ENCODE data around the gene UBXN10. TPM values are rescaled to one million over a fixed set of nuclear protein-coding genes. Genes with fewer than 3 reads are reported as not detected.

The UBXN10 gene
- total RNA-seq, 1 donor from 2014 or later, result 1.4 TPM

- intact Hi-C loops (cut with micrococcal nuclease), result no loop called here
Observed at GRCh38 chr1:20198296-20198695, 12.4 kb downstream of the UBXN10 start.

DNA sequence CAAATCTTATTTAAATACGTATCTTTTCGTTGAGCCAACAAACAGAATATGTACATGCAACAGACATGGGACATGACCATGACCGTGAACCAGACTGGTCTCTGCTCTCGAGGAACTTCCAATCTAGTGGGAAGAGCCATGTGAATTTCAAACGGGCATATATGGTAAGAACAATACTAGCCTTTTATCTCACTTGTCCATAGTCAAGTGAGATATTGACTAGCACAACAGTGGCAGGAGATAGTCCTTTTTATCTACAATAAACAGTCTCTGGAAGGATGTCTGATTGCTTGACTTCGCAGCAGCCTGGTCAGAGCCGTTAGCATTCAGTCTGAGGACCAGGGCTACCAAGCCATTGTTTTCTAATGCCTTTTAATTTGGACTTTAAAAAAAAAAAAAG lies 13.0 kb downstream of the UBXN10 start:
- intact Hi-C loops (cut with micrococcal nuclease), result no loop called here

- intact Hi-C loops (cut with micrococcal nuclease), result no loop called here
Observed at GRCh38 chr1:20199403-20199802, 13.5 kb downstream of the UBXN10 start.

DNA sequence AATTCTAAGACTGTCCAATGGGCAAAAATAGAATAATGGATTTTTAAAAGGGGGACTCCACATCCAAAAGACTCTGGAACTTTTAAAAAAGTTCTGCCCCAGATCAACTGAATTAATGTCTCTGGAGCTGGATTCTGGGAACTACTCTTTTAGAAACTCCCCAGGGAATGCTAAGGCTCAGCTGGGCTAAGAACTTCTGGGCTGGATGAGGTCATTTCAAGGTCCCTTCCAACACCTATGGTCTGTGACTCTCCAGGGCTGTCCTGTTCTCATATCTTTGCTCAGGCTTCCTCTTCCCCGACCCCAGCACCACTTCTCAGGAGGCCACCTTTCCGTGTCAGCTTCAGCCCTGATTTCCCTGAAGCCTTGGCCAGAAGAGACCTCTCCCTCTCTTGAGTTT lies 13.9 kb downstream of the UBXN10 start:
- intact Hi-C loops (cut with micrococcal nuclease), result no loop called here

GRCh38 chr1:20200966-20201365 lies 15.1 kb downstream of the UBXN10 start:
- intact Hi-C loops (cut with micrococcal nuclease), result no loop called here

GRCh38 chr1:20202166-20202565 lies 16.3 kb downstream of the UBXN10 start:
- intact Hi-C loops (cut with micrococcal nuclease), result no loop called here

- intact Hi-C loops (cut with micrococcal nuclease), result no loop called here
Observed at GRCh38 chr1:20207546-20207945, 21.6 kb downstream of the UBXN10 start.

DNA sequence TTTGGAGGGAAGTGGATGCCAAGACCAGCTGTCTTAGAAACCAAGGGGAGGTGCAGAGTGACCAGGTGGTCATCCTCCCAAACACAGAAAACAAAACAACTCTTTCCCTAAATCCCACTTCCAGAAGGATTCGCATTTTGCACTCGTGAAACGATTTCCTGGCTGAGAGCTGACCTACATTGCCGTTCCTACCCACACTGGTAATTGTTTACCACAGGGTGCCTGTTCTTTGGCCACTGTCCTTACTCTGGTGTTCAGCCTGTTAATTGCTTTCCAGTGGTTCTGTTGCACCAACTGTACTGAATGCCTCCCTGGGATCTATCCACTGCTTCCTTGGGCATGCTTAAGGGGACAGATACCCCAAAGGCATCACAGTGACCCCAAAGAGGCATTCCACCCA lies 23.6 kb downstream of the UBXN10 start:
- intact Hi-C loops (cut with micrococcal nuclease), result no loop called here

- intact Hi-C loops (cut with micrococcal nuclease), result loop anchor here (10.0 kb wide), 1 partner anchor 144 kb away; no protein-coding TSS in a partner anchor
Observed at GRCh38 chr1:20210736-20211460, 25.0 kb downstream of the UBXN10 start.

DNA sequence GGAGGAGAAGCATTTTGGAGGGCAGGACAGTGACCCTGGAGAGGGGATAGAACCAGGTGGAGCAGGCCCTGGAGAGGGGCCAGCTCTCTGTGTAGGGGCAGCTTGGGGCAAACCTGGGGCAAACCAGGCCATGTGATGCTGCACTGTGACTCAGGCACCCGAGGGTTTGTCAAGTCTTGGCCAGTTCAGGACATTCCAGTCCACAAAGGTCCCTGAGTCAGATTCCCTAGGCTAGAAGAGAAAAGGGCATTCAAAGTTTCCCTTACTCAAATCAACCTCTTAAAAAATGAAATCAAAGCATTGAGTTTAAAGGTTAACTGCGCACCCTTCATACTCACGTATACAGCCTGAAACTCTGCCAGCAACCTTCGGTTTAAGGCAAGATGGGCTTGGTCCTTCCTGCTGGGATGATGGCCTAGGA lies 25.6 kb downstream of the UBXN10 start:
- intact Hi-C loops (cut with micrococcal nuclease), result loop anchor here (10.0 kb wide), 1 partner anchor 143 kb away; no protein-coding TSS in a partner anchor

DNA sequence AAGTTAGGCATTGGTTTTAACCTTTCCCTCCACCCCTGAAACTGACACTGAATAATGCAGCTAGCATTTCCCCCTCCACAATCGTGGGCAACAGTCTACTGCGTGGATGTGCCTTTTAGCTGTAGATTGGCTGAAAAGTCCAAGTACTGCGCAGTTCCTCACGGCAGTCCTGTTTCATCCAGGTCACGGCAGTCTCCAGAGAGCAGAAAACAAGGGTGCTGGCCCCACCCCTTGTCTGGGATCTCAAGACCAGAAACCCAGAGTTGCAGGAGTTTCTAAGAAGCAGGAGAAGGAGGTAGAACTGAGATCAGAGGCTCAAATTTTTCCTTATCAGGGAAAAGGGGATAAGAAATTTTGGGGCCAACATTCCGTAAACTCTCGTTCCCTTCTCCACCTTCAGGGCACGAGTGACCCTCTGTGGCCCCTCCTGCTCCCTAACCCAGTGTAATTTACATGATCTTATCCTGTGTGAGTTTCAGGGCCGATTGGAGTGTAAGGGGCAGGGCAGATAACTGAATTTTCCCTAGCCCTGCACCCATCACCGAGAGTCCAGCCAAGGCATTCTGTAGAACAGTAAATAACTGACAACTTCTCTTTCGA lies 26.3 kb downstream of the UBXN10 start:
- intact Hi-C loops (cut with micrococcal nuclease), result loop anchor here (10.0 kb wide), 1 partner anchor 143 kb away; no protein-coding TSS in a partner anchor

DNA sequence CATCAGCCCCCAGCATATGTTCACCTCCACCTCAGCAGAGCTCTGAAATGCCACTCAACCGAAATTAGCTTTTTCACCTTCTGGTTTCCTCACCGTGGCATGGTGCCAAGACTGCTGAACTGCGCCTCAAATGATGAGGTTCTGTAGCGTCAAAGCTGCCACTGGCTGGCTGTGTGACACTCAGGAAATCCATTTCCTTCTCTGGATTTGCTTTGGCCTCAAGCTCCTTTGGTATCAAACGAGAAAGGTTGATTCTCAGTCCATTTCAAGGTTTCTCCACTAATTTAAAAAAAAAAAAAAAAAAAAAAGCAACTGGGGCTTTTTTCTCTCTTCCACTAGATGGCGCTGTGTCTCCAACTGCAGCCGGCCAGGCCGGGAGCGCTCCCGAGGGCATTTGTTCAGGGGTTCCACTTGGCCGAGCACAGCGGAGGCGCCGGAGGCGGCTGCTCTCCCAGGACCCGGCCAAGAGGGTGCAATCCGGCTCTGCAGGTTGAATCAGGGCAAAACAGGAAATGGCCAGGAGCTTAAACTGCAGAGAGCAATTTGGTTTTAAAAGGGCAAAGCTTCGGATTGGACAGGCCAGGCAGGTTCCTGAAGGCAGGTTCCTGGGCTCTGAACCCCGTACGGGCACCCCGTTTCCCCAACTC lies 26.9 kb downstream of the UBXN10 start:
- intact Hi-C loops (cut with micrococcal nuclease), result loop anchor here (1.0 to 10.0 kb wide), 2 partner anchors 142 to 280 kb away; no protein-coding TSS in a partner anchor

GRCh38 chr1:20215716-20216115 lies 29.8 kb downstream of the UBXN10 start:
- intact Hi-C loops (cut with micrococcal nuclease), result loop anchor here (2.0 to 10.0 kb wide), 2 partner anchors 139 to 215 kb away; no protein-coding TSS in a partner anchor

DNA sequence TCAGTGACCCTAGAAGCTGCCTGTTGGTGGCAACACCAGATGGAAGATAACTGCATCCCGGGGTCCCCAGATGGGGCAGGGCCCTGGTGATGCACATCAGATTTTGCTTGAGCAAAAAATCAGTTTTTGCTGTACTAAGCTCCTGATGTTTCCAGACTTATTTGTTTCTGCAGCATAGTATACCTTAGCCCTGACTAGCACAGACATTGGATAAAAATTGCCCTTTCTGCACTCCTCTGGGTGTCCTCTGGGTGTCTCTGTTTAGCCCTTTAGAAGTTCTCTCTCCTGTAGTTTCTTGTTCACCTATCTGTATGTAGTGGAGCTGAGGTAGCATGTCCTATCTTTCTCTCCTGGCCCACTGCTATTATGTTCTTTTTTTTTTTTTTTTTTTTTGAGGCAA lies 30.7 kb downstream of the UBXN10 start:
- intact Hi-C loops (cut with micrococcal nuclease), result loop anchor here (2.0 to 10.0 kb wide), 2 partner anchors 138 to 214 kb away; no protein-coding TSS in a partner anchor

- intact Hi-C loops (cut with micrococcal nuclease), result loop anchor here (10.0 kb wide), 1 partner anchor 136 kb away; no protein-coding TSS in a partner anchor
Observed at GRCh38 chr1:20219053-20219452, 33.2 kb downstream of the UBXN10 start.

GRCh38 chr1:20220036-20220435 lies 34.1 kb downstream of the UBXN10 start:
- intact Hi-C loops (cut with micrococcal nuclease), result no loop called here

GRCh38 chr1:20223106-20223505 lies 37.2 kb downstream of the UBXN10 start:
- intact Hi-C loops (cut with micrococcal nuclease), result no loop called here

- intact Hi-C loops (cut with micrococcal nuclease), result no loop called here
Observed at GRCh38 chr1:20223551-20224419, 37.9 kb downstream of the UBXN10 start.

DNA sequence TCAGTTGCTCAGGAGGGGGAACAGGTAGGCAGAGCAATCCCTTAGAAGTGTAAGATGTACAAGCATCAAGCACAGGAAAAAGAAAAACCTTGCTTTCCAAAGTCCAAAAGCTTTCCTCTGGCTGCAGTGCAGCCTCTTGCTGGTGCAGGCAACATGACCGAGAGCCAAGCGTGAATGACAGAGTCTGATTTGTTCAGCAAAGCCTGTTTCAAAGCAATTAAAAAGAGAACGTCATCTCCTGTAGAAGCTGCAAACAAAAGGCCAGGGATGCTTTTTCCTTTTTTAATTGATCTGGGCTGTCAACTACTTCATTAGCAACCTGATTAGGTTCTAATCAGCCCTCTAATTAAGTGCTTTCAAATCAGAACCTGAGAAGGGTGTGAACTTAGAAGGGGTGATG lies 38.6 kb downstream of the UBXN10 start:
- intact Hi-C loops (cut with micrococcal nuclease), result no loop called here

DNA sequence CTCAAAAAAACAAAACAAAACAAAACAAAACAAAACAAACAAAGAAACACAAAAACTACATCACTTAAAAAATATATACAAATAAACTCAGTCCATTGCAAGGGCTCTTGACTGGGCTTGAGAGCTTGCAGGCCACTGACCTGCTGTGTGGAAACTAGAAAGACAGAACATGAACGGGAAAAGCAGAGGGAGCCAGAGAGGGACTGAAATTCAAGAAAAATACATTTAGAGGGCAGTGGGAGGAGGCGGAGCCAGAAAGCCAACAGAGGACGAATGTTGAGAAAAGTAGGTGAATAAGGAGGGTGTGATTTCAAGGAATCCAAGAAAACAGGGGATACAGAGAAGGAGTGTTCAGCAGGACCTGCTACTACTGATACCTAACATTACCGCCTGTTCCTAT lies 41.8 kb downstream of the UBXN10 start:
- intact Hi-C loops (cut with micrococcal nuclease), result no loop called here

DNA sequence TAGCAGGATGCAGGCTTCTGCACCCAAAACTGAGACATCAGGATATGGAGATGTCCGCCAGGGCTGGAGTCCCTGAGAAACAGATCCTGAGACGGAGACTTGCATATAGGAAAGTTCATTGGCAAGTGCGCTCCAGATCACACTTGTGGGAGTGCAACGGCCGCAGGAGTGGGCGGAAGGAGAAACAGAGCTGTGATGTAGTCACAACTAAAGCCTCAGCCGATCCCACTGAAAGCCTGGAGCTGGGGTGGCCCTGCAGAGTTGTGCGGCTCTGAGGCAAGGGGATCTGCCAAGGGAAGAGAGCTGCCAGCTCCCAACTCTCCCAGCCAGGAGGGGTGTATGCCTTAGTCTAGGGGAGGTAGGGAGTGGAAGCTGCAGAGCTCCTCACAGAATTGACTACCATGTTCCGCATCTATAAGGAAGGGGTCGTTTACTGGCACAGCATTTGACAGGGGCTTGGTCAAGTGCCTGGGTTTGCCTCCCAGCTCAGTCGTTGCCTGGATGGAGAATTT lies 42.5 kb downstream of the UBXN10 start:
- intact Hi-C loops (cut with micrococcal nuclease), result no loop called here

Measured in T-helper 1 cell treated with Interleukin-12 subunit alpha and Interleukin-12 subunit beta and Interleukin-4 antibody, amounts not matched to agents 30 ng/mL and 1 ng/mL, for 36 hours (primary cell).